ENCODE measurements around the gene MLLT10.

The MLLT10 gene

GRCh38 chr10:21593986-21594385, 60.0 kb downstream of the MLLT10 start:
- TF ChIP-seq CTCF (conservative IDR thresholded peaks at IDR 0.05; ENCODE audit: low read depth, low read length), result no peak
- DNase-seq (ENCODE audit: low read depth), result no peak

GRCh38 chr10:21599582-21599981, 65.5 kb downstream of the MLLT10 start:
- TF ChIP-seq CTCF (conservative IDR thresholded peaks at IDR 0.05; ENCODE audit: low read depth, low read length), result no peak
- DNase-seq (ENCODE audit: low read depth), result peak; percentile 21
- no peak overlapping the region for H3K4me3 ChIP-seq (ENCODE audit: low read depth, low read length)

More at GRCh38 chr10:21593986-21594385, 60.0 kb downstream of the MLLT10 start:
- no peak overlapping the region for H3K4me3 ChIP-seq (ENCODE audit: low read depth, low read length)

DNA sequence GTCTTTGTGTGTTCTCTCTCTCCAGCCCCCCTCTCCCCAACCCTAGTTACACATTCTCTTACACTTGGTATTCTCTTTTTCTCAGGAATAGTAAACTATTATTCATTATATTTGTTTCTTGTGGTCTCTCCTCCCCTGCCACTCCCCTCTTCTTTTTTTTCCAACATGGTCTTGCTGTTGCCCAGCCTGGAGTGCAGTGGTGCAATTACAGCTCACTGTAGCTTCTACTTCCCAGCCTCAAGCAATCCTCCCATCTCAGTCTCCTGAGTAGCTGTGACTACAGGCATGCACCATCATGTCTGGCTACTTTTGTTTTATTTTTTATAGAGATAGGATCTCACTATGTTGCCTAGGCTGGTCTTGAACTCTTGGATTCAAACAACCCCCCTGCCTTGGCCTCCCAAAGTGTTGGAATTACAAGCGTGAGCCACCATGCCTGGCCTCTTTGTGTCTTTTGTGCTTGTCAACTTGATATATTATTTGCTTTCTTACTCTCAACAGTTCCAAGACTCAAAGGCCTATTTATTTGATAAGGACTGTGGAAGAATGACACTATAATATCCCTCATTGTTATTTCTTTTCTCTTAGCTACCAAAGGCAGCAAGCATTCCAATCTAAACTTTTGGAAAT, 66.9 kb downstream of the MLLT10 start:
- DNase-seq (ENCODE audit: low read depth), result no peak
- no peak for TF ChIP-seq CTCF (conservative IDR thresholded peaks at IDR 0.05; ENCODE audit: low read depth, low read length)
- no peak overlapping the region for H3K4me3 ChIP-seq (ENCODE audit: low read depth, low read length)

GRCh38 chr10:21602313-21602712, 68.3 kb downstream of the MLLT10 start:
- peak; percentile 9 for DNase-seq (ENCODE audit: low read depth)
- TF ChIP-seq CTCF (conservative IDR thresholded peaks at IDR 0.05; ENCODE audit: low read depth, low read length), result no peak

DNA sequence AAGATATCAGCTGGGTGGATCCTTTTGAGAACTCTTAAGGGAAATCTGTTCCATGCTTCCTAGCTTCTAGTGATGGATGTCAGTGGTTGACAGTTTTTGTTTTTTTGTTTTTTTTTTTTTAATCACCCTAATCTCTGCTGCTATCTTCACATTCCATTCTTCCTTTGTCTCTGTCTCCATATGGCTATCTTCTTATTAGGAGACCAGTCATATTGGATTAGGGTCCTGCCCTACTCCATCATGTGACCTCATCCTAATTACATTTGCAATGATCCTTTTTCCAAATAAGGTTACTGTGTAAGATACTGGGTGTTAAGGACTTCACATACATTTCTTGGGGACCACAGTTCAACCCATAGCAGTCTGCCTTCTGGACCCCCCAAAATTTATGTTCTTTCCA, 69.7 kb downstream of the MLLT10 start:
- no peak for TF ChIP-seq CTCF (conservative IDR thresholded peaks at IDR 0.05; ENCODE audit: low read depth, low read length)
- DNase-seq (ENCODE audit: low read depth), result no peak
- H3K4me3 ChIP-seq (ENCODE audit: low read depth, low read length), result no peak overlapping the region

More at GRCh38 chr10:21602313-21602712, 68.3 kb downstream of the MLLT10 start:
- no peak overlapping the region for H3K4me3 ChIP-seq (ENCODE audit: low read depth, low read length)

- no peak for DNase-seq (ENCODE audit: low read depth)
- TF ChIP-seq CTCF (conservative IDR thresholded peaks at IDR 0.05; ENCODE audit: low read depth, low read length), result no peak
Measured at GRCh38 chr10:21604651-21605050, 70.6 kb downstream of the MLLT10 start.

GRCh38 chr10:21607907-21608306, 73.9 kb downstream of the MLLT10 start:
- no peak overlapping the region for H3K4me3 ChIP-seq (ENCODE audit: low read depth, low read length)
- no peak for DNase-seq (ENCODE audit: low read depth)
- no peak for TF ChIP-seq CTCF (conservative IDR thresholded peaks at IDR 0.05; ENCODE audit: low read depth, low read length)

More at GRCh38 chr10:21604651-21605050, 70.6 kb downstream of the MLLT10 start:
- no peak overlapping the region for H3K4me3 ChIP-seq (ENCODE audit: low read depth, low read length)

All from choroid plexus epithelial cell (primary cell).